A673 (cell line): ENCODE data around the gene LITAFD. TPM values are rescaled to one million over a fixed set of nuclear protein-coding genes. Genes with fewer than 3 reads are reported as not detected.

ENCODE experiments used
- BruUV-seq: library from RNA; stranded (reverse); fragments of 400-500 nt; replicated peaks from 2 replicates; lab custom pipeline; 2021; lab: Mats Ljungman, UMichigan
- CTCF ChIA-PET: fragments of 300-600 bp; sonication (Branson Sonifier 250); formaldehyde crosslinking; loops from one replicate; lab custom pipeline; 2022; ENCODE audit warnings: antibody characterized with exemption; lab: Charles Lee
- POLR2A ChIA-PET: fragments of 300-600 bp; sonication (Branson Sonifier 250); formaldehyde crosslinking; loops from one replicate; lab custom pipeline; 2022; ENCODE audit warnings: antibody characterized with exemption; ENCODE audit not compliant: low non-redundant PET; lab: Charles Lee
- DNase-seq: peaks from one replicate; pipeline ENCODE4 v3.0.0-alpha.2; 2015; ENCODE audit warnings: low spot score
- H3K27ac ChIP-seq: fragments of 200-600 bp; sonication (generic); 2 replicates; pipeline ENCODE4 v1.5.1; 2016; ENCODE audit warnings: mixed run types, low read depth, mild to moderate bottlenecking, mixed read lengths, antibody characterized with exemption, low read length; ENCODE audit not compliant: poor library complexity, severe bottlenecking
- H3K27me3 ChIP-seq: fragments of 200-600 bp; sonication (generic); replicated peaks from 2 replicates; pipeline ENCODE4 v1.6.1; 2017; ENCODE audit warnings: mixed run types, low read depth, mild to moderate bottlenecking, mixed read lengths, antibody characterized with exemption, low read length; ENCODE audit not compliant: insufficient read depth, poor library complexity
- H3K36me3 ChIP-seq: fragments of 200-600 bp; sonication (generic); 2 replicates; pipeline ENCODE4 v1.6.1; 2016; ENCODE audit warnings: mixed run types, mild to moderate bottlenecking, mixed read lengths, antibody characterized with exemption, low read length; ENCODE audit not compliant: insufficient read depth, poor library complexity, severe bottlenecking
- H3K4me1 ChIP-seq: fragments of 200-600 bp; sonication (generic); 2 replicates; pipeline ENCODE4 v1.6.1; 2017; ENCODE audit warnings: mixed run types, mild to moderate bottlenecking, mixed read lengths, antibody characterized with exemption, low read length; ENCODE audit not compliant: insufficient read depth, poor library complexity, severe bottlenecking
- H3K4me3 ChIP-seq: fragments of 200-600 bp; sonication (generic); 2 replicates; pipeline ENCODE4 v1.5.1; 2016; ENCODE audit warnings: low read depth, mixed run types, mild to moderate bottlenecking, mixed read lengths, low read length; ENCODE audit not compliant: poor library complexity, severe bottlenecking
- H3K9me3 ChIP-seq: fragments of 200-600 bp; sonication (generic); 2 replicates; pipeline ENCODE4 v1.6.1; 2016; ENCODE audit warnings: mixed run types, low read depth, mild to moderate bottlenecking, mixed read lengths, antibody characterized with exemption, low read length; ENCODE audit not compliant: poor library complexity, severe bottlenecking
- CTCF ChIP-seq: fragments of 300-800, 200-600 bp; sonication (generic); conservative IDR thresholded peaks from 2 replicates; pipeline ENCODE4 v1.5.1; 2017; ENCODE audit warnings: low read depth, mild to moderate bottlenecking, antibody characterized with exemption, low read length, moderate library complexity, mixed read lengths
- EZH2 ChIP-seq: fragments of 200-600 bp; sonication (generic); IDR thresholded peaks from 2 replicates; pipeline ENCODE4 v1.6.1; 2017; ENCODE audit warnings: borderline replicate concordance, low read depth, mild to moderate bottlenecking, mixed read lengths, antibody characterized with exemption, low read length; ENCODE audit not compliant: poor library complexity, severe bottlenecking
- intact Hi-C: fragments of 100-400 bp; cut with micrococcal nuclease; formaldehyde crosslinking; loops from one replicate; pipeline ENCODE4 v1.10.0; 2022; ENCODE audit not compliant: unreplicated experiment
- total RNA-seq: library from RNA; stranded (reverse); gene quantifications from 2 replicates; pipeline ENCODE4 v1.2.3, GENCODE V29; 2021

LITAFD gene
- total RNA-seq, 1 experiment from 2014 or later: not detected

GRCh38 chr16:8921347-8921984 lies 39.3 kb downstream of the LITAFD start:
- ChIA-PET CTCF (no interaction called here), POLR2A (no interaction called here)
- intact Hi-C loops: loop anchor here (5.0 kb wide), 1 partner anchor 176 kb away; no protein-coding TSS in a partner anchor
- no peaks in the 10 kb centered on the region for H3K4me1 ChIP-seq
- no peaks in the 10 kb centered on the region for H3K9me3 ChIP-seq
- no peak overlapping the region for H3K27ac ChIP-seq
- H3K4me3 ChIP-seq: no peak overlapping the region
- no TSS peak for BruUV-seq
- TF ChIP-seq EZH2 (no peak), CTCF (no peak)
- DNase-seq: no peak
- H3K27me3 ChIP-seq: no peaks in the 10 kb centered on the region
- H3K36me3 ChIP-seq: peaks cover 71% of the 10 kb centered on the region

- no peaks in the 10 kb centered on the region for H3K27me3 ChIP-seq
- TF ChIP-seq EZH2: no peak
- TF ChIP-seq CTCF: 0 out of 2 replicates have a peak, but pooled peaks have one; percentile 11
- H3K9me3 ChIP-seq: no peaks in the 10 kb centered on the region
- H3K4me3 ChIP-seq: no peak overlapping the region
- DNase-seq: no peak
- H3K36me3 ChIP-seq: peaks cover 57% of the 10 kb centered on the region
- BruUV-seq: no TSS peak
- intact Hi-C loops: loop anchor here (5.0 kb wide), 1 partner anchor 174 kb away; no protein-coding TSS in a partner anchor
- ChIA-PET CTCF (no interaction called here), POLR2A (no interaction called here)
- peaks cover 4% of the 10 kb centered on the region for H3K4me1 ChIP-seq
- no peak overlapping the region for H3K27ac ChIP-seq
Measured at GRCh38 chr16:8923199-8923598, 41.0 kb downstream of the LITAFD start.

- Histone ChIP-seq H3K27ac (no peak overlapping the region), H3K36me3 (peaks cover 51% of the 10 kb centered on the region), H3K27me3 (no peaks in the 10 kb centered on the region), H3K4me1 (peaks cover 14% of the 10 kb centered on the region), H3K4me3 (no peak overlapping the region), H3K9me3 (no peaks in the 10 kb centered on the region)
- no TSS peak for BruUV-seq
- intact Hi-C loops: loop anchor here (5.0 kb wide), 1 partner anchor 173 kb away; no protein-coding TSS in a partner anchor
- POLR2A ChIA-PET: no interaction called here
- CTCF ChIA-PET: no interaction called here
- no peak for DNase-seq
- TF ChIP-seq CTCF (no peak), EZH2 (no peak)
Measured at GRCh38 chr16:8924214-8924613, 42.1 kb downstream of the LITAFD start.
